Adrenal gland (tissue), 5 donors: Measurements from ENCODE around the gene CRIP1.

Experiments used
- POLR2A ChIP-seq, 2 donors: fragments of 450-650 bp; IDR thresholded peaks; one replicate each; pipeline ENCODE4 v1.6.1; 2017; ENCODE audit warnings: antibody characterized with exemption in 2 of 2, mild to moderate bottlenecking in 2 of 2, moderate library complexity in 1 of 2
- TF ChIP-seq, protein P1 (sequence below), 6 experiments: fragments of 450-650 bp in 4 of 6; fragments of 200-600 bp in 2 of 6; sonication (generic) in 1 of 6; IDR thresholded peaks; 1 replicate in 5 of 6; 2 replicates in 1 of 6; pipeline versions ENCODE4 v1.5.1 to v1.8.0; 2016 to 2021; ENCODE audit warnings: antibody characterized with exemption in 6 of 6, mild to moderate bottlenecking in 2 of 6, moderate library complexity in 1 of 6
- donor health status: DM: no; HTN: no; CAD: no.

DNA sequence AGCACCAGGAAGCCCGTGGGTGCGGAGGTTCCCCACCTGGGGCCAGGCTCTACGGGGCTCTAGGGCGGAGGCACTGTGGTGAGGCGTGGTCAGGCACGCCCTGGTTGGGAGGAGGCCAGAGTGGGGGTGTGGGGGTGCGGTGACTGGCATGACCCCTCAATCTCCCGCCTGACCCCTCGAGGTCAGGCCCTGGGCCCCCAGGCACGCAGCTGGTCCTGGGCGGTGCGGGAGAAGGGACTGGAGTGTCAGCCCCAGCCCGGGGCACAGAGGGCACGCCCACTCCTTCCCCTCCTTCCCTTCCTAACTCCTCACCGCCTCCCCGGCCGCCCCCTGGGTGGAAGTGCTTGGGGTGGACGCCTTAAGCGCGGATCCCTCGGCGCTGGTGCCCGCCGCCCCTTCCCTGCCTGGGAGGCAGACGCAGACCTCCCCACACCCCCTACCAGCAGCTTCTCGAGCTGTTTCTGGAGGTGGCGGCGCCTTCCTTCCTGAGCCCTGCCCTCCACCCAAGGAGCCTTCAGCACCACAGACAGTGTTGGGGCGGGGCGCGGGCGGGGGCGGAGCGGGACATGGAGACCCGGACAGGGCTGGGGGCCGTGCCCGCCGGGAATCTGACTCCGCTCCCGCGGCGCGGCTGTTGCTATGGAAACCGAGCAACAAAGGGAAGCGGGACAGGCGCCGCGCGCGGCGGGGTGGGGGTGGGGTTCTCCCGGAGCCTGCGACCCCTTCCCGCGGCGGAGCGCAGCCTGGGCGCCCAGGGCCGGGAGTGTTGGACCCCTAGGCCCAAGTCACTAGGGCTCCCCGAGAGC, 12.8 kb upstream of the CRIP1 start:
- TF ChIP-seq, protein P1, sequence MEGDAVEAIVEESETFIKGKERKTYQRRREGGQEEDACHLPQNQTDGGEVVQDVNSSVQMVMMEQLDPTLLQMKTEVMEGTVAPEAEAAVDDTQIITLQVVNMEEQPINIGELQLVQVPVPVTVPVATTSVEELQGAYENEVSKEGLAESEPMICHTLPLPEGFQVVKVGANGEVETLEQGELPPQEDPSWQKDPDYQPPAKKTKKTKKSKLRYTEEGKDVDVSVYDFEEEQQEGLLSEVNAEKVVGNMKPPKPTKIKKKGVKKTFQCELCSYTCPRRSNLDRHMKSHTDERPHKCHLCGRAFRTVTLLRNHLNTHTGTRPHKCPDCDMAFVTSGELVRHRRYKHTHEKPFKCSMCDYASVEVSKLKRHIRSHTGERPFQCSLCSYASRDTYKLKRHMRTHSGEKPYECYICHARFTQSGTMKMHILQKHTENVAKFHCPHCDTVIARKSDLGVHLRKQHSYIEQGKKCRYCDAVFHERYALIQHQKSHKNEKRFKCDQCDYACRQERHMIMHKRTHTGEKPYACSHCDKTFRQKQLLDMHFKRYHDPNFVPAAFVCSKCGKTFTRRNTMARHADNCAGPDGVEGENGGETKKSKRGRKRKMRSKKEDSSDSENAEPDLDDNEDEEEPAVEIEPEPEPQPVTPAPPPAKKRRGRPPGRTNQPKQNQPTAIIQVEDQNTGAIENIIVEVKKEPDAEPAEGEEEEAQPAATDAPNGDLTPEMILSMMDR (IDR thresholded peaks at IDR 0.05): no peak
- no peak for TF ChIP-seq POLR2A (IDR thresholded peaks at IDR 0.05)
